ENCODE results near the gene ESYT2.
"Not testable (repeated sequence)": the region's sequence is repeated elsewhere in the genome, so short reads cannot be mapped to it uniquely, and the experiment has no call there.

The ESYT2 gene, protein sequence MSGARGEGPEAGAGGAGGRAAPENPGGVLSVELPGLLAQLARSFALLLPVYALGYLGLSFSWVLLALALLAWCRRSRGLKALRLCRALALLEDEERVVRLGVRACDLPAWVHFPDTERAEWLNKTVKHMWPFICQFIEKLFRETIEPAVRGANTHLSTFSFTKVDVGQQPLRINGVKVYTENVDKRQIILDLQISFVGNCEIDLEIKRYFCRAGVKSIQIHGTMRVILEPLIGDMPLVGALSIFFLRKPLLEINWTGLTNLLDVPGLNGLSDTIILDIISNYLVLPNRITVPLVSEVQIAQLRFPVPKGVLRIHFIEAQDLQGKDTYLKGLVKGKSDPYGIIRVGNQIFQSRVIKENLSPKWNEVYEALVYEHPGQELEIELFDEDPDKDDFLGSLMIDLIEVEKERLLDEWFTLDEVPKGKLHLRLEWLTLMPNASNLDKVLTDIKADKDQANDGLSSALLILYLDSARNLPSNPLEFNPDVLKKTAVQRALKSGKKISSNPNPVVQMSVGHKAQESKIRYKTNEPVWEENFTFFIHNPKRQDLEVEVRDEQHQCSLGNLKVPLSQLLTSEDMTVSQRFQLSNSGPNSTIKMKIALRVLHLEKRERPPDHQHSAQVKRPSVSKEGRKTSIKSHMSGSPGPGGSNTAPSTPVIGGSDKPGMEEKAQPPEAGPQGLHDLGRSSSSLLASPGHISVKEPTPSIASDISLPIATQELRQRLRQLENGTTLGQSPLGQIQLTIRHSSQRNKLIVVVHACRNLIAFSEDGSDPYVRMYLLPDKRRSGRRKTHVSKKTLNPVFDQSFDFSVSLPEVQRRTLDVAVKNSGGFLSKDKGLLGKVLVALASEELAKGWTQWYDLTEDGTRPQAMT

GRCh38 chr7:158829342-158830210 lies at the start of gene ESYT2:
Gene ESYT2, minus strand, starts transcription at chr7:158829509. Its CDS starts 91 bp downstream, at chr7:158829418.
- in situ Hi-C loops (cut with MboI; ENCODE audit: low sequenced_read_pairs), result no loop called here

DNA sequence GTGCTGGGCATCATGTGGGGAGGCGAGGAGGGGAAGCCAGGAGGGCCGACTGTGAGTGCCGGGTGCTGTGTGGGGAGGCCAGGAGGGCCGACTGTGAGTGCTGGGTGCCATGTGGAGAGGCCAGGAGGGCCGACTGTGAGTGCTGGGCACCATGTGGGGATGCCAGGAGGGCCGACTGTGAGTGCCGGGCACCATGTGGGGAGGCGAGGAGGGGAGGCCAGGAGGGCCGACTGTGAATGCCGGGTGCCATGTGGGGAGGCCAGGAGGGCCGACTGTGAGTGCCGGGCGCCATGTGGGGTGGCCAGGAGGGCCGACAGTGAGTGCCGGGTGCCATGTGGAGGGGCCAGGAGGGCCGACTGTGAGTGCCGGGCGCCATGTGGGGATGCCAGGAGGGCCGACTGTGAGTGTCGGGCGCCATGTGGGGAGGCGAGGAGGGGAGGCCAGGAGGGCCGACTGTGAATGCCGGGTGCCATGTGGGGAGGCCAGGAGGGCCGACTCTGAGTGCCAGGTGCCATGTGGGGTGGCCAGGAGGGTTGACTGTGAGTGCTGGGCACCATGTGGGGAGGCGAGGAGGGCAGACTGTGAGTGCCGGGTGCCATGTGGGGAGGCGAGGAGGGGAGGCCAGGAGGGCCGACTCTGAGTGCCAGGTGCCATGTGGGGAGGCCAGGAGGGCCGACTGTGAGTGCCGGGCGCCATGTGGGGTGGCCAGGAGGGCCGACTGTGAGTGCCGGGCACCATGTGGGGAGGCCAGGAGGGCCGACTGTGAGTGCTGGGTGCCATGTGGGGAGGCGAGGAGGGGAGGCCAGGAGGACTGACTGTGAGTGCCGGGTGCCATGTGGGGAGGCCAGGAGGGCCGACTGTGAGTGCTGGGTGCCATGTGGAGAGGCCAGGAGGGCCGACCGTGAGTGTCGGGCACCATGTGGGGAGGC lies 49.1 kb upstream of the ESYT2 start:
- in situ Hi-C loops (cut with MboI; ENCODE audit: low sequenced_read_pairs), result not testable (repeated sequence)

DNA sequence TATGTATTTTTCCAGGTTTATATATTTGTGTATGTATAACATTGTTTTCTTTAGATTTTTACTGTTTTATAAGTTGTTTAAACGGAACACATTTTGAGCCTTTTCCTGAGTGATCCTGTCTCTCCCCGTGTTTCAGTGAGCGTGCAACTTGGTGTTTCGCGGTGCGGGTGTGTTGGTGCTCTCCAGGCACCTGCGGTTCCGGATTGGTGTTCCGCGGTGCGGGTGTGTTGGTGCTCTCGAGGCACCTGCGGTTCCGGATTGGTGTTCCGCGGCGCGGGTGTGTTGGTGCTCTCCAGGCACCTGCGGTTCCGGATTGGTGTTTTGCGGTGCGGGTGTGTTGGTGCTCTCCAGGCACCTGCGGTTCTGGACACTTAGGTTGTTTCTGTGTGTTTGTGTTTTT lies 47.7 kb upstream of the ESYT2 start:
- in situ Hi-C loops (cut with MboI; ENCODE audit: low sequenced_read_pairs), result no loop called here

DNA sequence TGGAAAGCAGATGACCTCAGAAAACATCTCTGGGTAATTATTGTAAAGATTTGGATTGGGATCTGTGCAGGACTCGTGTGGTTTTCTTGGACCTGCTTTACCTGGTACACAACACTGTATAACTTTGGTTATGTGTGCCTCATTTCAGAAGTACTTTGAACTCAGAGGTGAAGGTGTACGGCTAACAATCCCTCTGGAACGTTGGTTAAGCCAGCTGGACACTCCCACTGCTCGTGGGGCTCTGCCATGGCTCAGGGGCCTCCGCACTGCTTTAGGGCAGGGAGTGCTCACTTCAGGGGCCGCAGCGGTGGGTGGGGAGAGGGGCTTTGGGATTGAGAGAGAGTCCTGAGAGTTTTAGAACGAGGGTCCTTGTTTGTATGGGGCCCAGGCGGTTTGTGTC lies 40.6 kb upstream of the ESYT2 start:
- in situ Hi-C loops (cut with MboI; ENCODE audit: low sequenced_read_pairs), result no loop called here

- in situ Hi-C loops (cut with MboI; ENCODE audit: low sequenced_read_pairs), result no loop called here
Observed at GRCh38 chr7:158868764-158869410, 39.6 kb upstream of the ESYT2 start.

- in situ Hi-C loops (cut with MboI; ENCODE audit: low sequenced_read_pairs), result no loop called here
Observed at GRCh38 chr7:158867214-158867984, 38.1 kb upstream of the ESYT2 start.

DNA sequence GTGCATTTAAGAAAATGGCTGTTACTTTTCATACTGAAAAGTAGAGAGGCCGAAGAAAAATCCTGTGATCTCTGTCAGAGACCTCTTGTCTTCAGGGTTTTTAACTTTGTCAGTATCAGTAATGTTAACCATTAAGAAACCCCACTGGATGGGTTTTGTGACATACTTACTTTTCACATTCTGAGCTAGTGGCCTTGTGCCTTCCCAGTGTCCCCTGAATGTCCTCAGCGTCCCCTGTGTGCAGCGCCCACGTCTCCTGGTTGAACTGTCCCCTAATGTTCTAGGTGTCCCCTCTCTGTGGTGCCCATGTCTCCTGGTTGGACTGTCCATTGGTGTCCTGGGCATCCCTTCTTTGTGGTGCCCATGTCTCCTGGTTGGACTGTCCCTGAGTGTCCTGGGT lies 36.7 kb upstream of the ESYT2 start:
- in situ Hi-C loops (cut with MboI; ENCODE audit: low sequenced_read_pairs), result no loop called here

DNA sequence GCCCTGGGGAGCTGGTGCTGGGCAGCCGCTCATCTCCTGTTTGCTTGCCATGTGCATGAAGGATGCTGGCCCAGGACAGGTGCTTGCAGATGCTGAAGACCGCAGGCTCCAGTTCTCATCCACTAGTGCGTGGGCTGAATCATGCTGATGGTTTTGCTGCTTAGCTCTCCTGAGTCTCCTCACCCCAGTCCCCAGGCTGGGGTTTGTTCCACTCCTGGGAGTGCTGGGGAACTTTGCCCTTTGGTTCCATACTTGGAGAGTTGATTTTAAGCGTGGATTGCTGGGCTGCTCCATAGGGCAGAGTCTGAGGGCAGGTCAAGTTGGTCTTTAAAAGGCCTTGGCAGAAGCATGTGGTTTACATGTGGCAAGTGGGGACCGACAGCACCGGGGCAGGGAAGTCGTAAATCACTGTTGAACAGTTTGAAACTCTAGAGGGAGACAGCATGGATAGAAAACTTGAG lies 36.2 kb upstream of the ESYT2 start:
- in situ Hi-C loops (cut with MboI; ENCODE audit: low sequenced_read_pairs), result no loop called here

DNA sequence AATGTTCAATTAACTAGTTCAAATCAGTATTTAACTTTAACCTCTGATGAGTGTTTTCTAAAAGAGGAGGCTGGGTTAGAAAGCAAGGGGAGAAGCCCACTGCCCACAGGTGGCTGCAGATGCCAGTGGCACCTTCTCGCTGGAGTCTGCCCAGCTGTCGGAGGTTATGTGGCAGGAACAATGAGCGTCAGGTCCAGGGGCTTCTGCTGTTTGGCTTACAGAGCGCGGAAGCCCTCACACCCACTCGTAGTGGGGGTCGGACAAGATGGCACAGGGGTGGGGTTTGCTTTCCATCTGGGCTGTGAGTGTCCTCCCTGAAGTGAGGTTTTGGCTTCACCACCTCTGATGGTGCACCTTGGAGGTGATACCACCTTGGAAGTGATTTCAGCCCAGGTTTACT lies 35.5 kb upstream of the ESYT2 start:
- in situ Hi-C loops (cut with MboI; ENCODE audit: low sequenced_read_pairs), result no loop called here

GRCh38 chr7:158864507-158864820 lies 35.2 kb upstream of the ESYT2 start:
- in situ Hi-C loops (cut with MboI; ENCODE audit: low sequenced_read_pairs), result no loop called here

- in situ Hi-C loops (cut with MboI; ENCODE audit: low sequenced_read_pairs), result no loop called here
Observed at GRCh38 chr7:158863611-158864506, 34.5 kb upstream of the ESYT2 start.

DNA sequence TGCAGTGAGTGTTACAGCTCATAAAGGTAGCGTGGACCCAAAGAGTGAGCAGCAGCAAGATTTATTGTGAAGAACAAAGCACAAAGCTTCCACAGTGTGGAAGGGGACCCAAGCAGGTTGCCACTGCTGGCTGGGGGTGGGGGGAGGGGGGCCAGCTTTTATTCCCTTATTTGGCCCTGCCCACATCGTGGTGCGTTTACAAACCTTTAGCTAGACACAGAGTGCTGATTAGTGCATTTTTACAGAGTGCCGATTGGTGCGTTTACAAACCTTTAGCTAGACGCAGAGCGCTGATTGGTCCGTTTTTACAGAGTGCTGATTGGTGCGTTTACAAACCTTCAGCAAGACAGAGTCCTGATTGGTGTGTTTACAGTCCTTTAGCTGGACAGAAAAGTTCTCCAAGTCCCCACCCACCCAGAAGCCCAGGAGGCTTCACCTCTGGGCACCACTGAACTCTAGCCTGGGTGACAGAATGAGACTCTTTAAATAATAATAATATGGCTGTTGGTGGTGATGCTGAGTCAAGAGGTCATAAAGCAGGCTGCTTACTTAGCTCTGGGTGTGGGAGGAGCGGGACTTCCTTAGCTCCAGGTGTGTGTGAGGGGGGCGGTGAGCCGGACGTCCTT lies 33.8 kb upstream of the ESYT2 start:
- in situ Hi-C loops (cut with MboI; ENCODE audit: low sequenced_read_pairs), result not testable (repeated sequence)

- in situ Hi-C loops (cut with MboI; ENCODE audit: low sequenced_read_pairs), result no loop called here
Observed at GRCh38 chr7:158861936-158862704, 32.8 kb upstream of the ESYT2 start.

DNA sequence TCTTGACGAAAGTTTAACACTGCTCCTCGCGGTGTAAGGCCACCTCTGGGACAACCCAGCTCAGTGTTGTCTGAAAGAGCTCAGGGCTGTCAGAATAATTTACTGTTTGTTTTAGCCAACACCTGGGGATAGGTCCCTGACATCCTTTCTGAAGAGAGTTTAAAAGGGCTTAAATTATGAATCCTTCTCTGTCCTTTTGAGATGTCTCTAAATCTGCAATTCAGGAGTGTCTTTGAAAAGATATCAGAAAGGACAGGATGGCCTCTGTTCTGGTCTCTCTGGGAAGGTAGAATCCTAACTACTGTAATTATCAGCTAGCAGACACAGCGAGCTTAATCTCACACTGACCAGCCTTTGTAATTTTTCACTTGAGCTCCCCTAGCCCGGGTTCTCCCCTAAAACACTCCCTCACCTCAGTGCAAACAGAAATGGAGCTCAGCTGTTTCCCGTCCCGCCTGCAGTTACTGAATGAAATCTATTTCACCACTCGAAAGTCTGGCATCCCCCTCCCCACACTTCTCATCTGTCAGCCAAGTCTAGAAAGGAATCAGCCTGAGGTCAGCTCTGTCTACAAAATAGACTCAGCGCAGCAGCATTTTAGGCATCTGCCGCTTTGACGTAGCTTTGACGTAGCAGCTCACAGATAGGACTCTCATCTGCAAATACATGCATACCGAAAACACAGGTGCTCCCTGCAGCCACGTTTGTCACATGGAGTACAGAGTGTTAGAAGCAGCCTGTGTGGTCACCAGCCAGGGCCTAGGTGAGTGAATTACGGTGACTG lies 31.9 kb upstream of the ESYT2 start:
- in situ Hi-C loops (cut with MboI; ENCODE audit: low sequenced_read_pairs), result no loop called here

- in situ Hi-C loops (cut with MboI; ENCODE audit: low sequenced_read_pairs), result no loop called here
Observed at GRCh38 chr7:158860394-158860793, 31.1 kb upstream of the ESYT2 start.

All from HL-60/S4 (cell line).